Measurements from ENCODE around the gene INTS2.

INTS2 gene

GRCh38 chr17:61818225-61818624 lies 109.6 kb downstream of the INTS2 start:
- H3K27ac ChIP-seq (ENCODE audit: low read depth, low read length): no peak overlapping the region
- peaks cover 45% of the 10 kb centered on the region for H3K36me3 ChIP-seq (ENCODE audit: low read length)
- H4K20me1 ChIP-seq (ENCODE audit: low read depth, low read length): no peaks in the 10 kb centered on the region

GRCh38 chr17:61817452-61817851 lies 110.3 kb downstream of the INTS2 start:
- H2AFZ ChIP-seq (ENCODE audit: low read depth, low read length, severe bottlenecking): no peak overlapping the region
- H3F3A ChIP-seq (ENCODE audit: insufficient read depth): peaks cover 4% of the 10 kb centered on the region; the same call in 1 of the 2 replicates
- no peaks in the 10 kb centered on the region for H3K9me3 ChIP-seq (ENCODE audit: insufficient read depth, low read length)
- H4K20me1 ChIP-seq (ENCODE audit: low read depth, low read length): no peaks in the 10 kb centered on the region
- H3K27ac ChIP-seq (ENCODE audit: low read depth, low read length): no peak overlapping the region
- H3K9ac ChIP-seq (ENCODE audit: low read length): no peak overlapping the region
- no peaks in the 10 kb centered on the region for H3K27me3 ChIP-seq (ENCODE audit: low read length)
- peaks cover 3% of the 10 kb centered on the region; the same call in 1 of the 2 replicates for H3K79me2 ChIP-seq (ENCODE audit: insufficient read depth, low read length)
- no peak overlapping the region for H3K4me3 ChIP-seq (ENCODE audit: insufficient read depth, low read length, poor library complexity, severe bottlenecking)
- TF ChIP-seq EZH2phosphoT487 (conservative IDR thresholded peaks at IDR 0.05; ENCODE audit: low read length) (no peak), CTCF (IDR thresholded peaks at IDR 0.05; ENCODE audit: insufficient read depth, low read length, poor library complexity, severe bottlenecking) (no peak)
- H3K36me3 ChIP-seq (ENCODE audit: low read length): peaks cover 45% of the 10 kb centered on the region
- H3K9me2 ChIP-seq (replicated peaks; ENCODE audit: insufficient read depth, low read length): no peaks in the 10 kb centered on the region
- H3K4me2 ChIP-seq (ENCODE audit: low read depth, low read length, poor library complexity, severe bottlenecking): no peak overlapping the region

More at GRCh38 chr17:61818225-61818624, 109.6 kb downstream of the INTS2 start:
- no peaks in the 10 kb centered on the region for H3K9me3 ChIP-seq (ENCODE audit: insufficient read depth, low read length)
- H3K79me2 ChIP-seq (ENCODE audit: insufficient read depth, low read length): peaks cover 5% of the 10 kb centered on the region; the same call in 1 of the 2 replicates
- no peak overlapping the region for H3K9ac ChIP-seq (ENCODE audit: low read length)
- no peaks in the 10 kb centered on the region for H3K9me2 ChIP-seq (replicated peaks; ENCODE audit: insufficient read depth, low read length)
- no peak for TF ChIP-seq CTCF (IDR thresholded peaks at IDR 0.05; ENCODE audit: insufficient read depth, low read length, poor library complexity, severe bottlenecking)
- no peak for TF ChIP-seq EZH2phosphoT487 (conservative IDR thresholded peaks at IDR 0.05; ENCODE audit: low read length)
- no peak overlapping the region for H3K4me3 ChIP-seq (ENCODE audit: insufficient read depth, low read length, poor library complexity, severe bottlenecking)
- peaks cover 6% of the 10 kb centered on the region; the same call in 1 of the 2 replicates for H3F3A ChIP-seq (ENCODE audit: insufficient read depth)
- H3K4me2 ChIP-seq (ENCODE audit: low read depth, low read length, poor library complexity, severe bottlenecking): no peak overlapping the region
- no peak overlapping the region for H2AFZ ChIP-seq (ENCODE audit: low read depth, low read length, severe bottlenecking)
- no peaks in the 10 kb centered on the region for H3K27me3 ChIP-seq (ENCODE audit: low read length)

GRCh38 chr17:61816538-61816937 lies 111.2 kb downstream of the INTS2 start:
- no peak overlapping the region for H3K27ac ChIP-seq (ENCODE audit: low read depth, low read length)
- no peak overlapping the region for H3K4me2 ChIP-seq (ENCODE audit: low read depth, low read length, poor library complexity, severe bottlenecking)

More at GRCh38 chr17:61816538-61816937, 111.2 kb downstream of the INTS2 start:
- H3K36me3 ChIP-seq (ENCODE audit: low read length): peaks cover 39% of the 10 kb centered on the region
- no peak overlapping the region for H2AFZ ChIP-seq (ENCODE audit: low read depth, low read length, severe bottlenecking)
- no peaks in the 10 kb centered on the region for H3K27me3 ChIP-seq (ENCODE audit: low read length)
- H3K9me2 ChIP-seq (replicated peaks; ENCODE audit: insufficient read depth, low read length): no peaks in the 10 kb centered on the region
- no peaks in the 10 kb centered on the region for H3K79me2 ChIP-seq (ENCODE audit: insufficient read depth, low read length)
- no peak overlapping the region for H3K4me3 ChIP-seq (ENCODE audit: insufficient read depth, low read length, poor library complexity, severe bottlenecking)
- TF ChIP-seq CTCF (IDR thresholded peaks at IDR 0.05; ENCODE audit: insufficient read depth, low read length, poor library complexity, severe bottlenecking): no peak
- no peak for TF ChIP-seq EZH2phosphoT487 (conservative IDR thresholded peaks at IDR 0.05; ENCODE audit: low read length)
- no peak overlapping the region for H3K9ac ChIP-seq (ENCODE audit: low read length)
- H4K20me1 ChIP-seq (ENCODE audit: low read depth, low read length): no peaks in the 10 kb centered on the region
- no peaks in the 10 kb centered on the region for H3K9me3 ChIP-seq (ENCODE audit: insufficient read depth, low read length)
- no peaks in the 10 kb centered on the region; the same call in 1 of the 2 replicates for H3F3A ChIP-seq (ENCODE audit: insufficient read depth)
